ENCODE measurements around the gene DYSF.

GRCh38 chr2:71512386-71512785 is 59.0 kb downstream of the DYSF start:
- TF ChIP-seq EZH2 (optimal IDR thresholded peaks at IDR 0.05; ENCODE audit: low read depth, low read length) (no peak), CTCF (IDR thresholded peaks at IDR 0.05; ENCODE audit: low read length) (no peak)
